GM12873 (cell line): Measurements from ENCODE around the gene FAM221B.

Source experiments
- TF ChIP-seq, protein P1 (sequence below): IDR thresholded peaks from 2 replicates; pipeline ENCODE4 v1.5.1; 2012; ENCODE audit warnings: low read depth, mild to moderate bottlenecking, moderate library complexity, low read length, control low read depth; ENCODE audit not compliant: insufficient read depth; ENCODE audit errors: missing control alignments

Gene FAM221B

DNA sequence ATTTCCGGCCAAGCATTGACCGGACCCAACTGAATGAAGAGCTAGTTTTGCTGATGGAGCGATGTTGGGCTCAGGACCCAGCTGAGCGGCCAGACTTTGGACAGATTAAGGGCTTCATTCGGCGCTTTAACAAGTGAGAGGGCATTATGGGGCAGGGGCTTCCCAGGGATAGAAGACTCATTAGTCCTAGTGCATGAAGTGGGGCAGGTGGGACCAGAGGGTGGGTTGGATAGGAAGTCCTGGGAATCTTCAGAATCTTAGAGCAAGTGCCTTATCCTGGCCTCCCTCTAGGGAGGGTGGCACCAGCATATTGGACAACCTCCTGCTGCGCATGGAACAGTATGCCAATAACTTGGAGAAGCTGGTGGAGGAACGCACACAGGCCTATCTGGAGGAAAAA is 22.4 kb downstream of the FAM221B start:
- TF ChIP-seq, protein P1, sequence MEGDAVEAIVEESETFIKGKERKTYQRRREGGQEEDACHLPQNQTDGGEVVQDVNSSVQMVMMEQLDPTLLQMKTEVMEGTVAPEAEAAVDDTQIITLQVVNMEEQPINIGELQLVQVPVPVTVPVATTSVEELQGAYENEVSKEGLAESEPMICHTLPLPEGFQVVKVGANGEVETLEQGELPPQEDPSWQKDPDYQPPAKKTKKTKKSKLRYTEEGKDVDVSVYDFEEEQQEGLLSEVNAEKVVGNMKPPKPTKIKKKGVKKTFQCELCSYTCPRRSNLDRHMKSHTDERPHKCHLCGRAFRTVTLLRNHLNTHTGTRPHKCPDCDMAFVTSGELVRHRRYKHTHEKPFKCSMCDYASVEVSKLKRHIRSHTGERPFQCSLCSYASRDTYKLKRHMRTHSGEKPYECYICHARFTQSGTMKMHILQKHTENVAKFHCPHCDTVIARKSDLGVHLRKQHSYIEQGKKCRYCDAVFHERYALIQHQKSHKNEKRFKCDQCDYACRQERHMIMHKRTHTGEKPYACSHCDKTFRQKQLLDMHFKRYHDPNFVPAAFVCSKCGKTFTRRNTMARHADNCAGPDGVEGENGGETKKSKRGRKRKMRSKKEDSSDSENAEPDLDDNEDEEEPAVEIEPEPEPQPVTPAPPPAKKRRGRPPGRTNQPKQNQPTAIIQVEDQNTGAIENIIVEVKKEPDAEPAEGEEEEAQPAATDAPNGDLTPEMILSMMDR, result no peak

DNA sequence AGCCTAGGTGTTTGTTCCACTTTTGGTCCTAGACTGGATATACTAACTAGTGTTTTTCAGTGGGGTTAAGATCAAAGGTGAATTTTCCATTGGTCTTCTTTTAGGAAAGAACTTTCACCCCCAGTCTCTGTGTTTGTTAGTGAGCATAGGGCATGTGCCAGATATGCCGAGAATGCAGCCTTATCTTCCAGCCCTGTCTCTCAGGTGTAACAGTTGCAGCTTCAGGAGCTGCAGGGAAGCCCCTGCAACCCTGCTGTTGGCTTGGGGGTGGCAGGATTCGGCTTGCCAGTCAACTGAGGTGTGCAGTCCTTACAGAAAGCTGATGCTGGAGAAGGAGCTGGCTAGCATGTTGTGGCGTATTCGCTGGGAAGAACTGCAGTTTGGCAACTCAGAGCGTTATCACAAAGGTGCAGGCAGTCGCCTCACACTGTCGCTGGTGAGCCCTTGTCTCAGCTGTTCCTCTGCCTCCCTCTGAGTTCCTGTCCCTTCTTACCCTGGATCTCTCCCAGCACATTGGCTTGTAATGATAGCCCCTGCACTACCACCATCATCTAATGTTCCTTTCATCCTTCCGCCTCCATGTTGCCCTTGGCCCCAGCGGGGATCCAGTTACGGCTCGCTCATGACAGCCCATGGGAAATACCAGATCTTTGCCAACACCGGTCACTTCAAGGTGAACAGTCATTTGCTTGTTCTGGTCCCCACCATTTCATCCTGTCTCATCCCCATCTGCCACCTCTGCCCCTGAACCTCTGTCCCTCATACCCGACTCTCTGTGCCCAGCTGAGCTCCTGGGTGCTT is 27.0 kb downstream of the FAM221B start:
- TF ChIP-seq, protein P1, result no peak

DNA sequence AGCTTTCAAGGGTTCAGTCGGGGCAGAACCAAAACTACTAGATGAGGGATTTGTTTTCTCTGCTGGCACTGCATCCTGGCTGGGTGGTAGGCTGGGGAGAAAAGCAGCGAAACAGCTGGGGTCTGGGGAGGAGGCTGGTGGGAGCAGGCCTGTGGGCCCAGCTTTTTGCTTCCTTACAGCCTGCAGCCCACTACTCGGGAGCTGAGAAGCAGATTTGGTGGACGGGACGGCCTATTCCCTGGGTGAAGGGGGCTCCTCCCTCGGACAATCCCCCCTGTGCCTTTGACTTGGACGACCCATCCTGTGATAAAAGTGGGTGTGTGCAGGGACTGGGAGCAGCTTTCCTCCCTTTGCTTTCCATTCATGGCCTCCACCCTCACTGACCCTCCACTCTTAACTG is 28.0 kb downstream of the FAM221B start:
- TF ChIP-seq, protein P1, result no peak

DNA sequence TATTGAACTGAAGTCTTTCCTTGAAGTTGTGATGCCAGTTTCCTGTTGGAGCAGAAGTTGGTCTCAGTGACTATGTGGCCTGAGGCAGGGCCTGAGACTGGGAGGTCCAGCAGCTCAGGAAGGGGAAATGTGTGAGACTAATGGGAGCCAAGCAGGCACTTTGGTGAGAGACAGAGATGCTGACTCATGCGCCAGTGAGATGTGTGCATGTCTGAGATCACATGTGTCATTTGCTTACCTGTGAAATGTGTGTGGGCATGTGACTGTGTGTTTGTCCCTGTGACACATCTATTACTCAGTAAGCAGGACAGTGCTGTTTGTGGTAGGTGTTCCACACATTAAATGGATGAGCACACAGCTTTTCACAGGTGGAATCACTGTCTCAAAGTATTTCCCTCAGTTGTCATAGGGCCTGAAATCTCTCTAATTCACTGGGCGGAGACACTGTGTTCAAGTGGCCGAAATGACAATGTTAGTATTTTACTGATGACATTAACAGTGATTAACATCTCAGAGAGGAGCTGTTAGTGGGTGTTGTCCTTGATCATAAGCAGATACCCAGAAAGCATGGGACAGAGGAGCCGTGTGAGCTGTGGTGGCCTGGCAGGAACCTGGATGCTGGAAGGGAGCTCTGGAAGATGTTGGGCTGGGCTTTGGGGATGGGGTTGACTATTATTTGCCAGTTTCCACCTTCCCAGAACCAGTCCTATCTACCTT is 29.7 kb downstream of the FAM221B start:
- TF ChIP-seq, protein P1, result no peak

DNA sequence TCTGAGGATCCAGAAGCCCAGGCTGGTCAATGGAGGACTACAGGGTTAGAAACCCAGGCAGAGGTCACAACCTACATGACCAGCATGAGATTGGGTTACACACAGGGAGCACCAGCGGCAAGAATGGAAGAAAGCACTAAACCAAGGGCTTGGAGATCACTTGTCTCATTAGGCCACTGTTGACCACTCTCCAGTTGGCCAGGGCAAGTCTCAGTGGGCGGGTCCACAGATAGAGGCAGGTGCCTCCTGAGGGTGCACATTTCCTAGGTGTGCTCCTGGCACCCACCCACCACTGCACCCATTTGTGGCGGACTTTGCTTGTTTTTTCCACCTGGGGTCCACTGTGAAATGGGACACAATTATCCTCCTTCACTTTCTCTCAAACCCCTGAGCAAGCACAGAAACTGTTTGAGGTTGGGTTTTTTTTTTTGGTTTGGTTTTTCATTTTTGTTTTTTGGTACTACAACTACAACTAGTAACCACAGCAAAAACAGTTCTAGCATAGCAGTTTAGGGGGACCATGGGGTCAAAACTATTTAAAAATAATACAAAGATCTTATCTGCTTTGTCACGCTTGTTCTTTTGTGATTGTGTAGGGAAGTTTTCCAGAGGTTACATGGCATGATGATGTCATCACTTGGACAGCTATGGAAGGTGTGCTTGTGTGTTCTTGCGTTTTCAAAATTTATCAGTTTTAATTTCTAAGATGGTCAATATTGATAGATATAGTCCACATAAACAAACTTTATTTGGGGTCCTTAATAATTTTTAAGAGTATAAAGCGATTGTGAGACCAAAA is 31.0 kb downstream of the FAM221B start:
- TF ChIP-seq, protein P1, result no peak

DNA sequence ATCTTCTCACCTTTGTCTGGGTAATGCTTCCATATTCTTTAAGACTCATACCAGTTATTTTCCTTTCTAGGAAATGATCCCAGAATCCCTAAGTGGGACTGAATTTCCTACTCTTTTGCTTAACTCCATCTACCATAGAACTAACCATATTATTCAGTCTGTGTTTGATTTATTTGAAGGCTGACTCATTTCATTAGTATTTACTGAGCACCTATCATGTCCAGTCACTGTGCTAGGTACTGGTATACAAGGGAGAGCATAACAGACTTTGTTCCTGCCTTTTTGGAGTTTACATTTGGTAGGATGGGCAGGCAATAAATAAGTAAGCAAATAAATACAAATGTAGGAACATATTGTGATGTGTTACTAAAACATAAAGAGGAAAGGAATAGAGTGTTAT is 32.8 kb downstream of the FAM221B start:
- TF ChIP-seq, protein P1, result no peak

DNA sequence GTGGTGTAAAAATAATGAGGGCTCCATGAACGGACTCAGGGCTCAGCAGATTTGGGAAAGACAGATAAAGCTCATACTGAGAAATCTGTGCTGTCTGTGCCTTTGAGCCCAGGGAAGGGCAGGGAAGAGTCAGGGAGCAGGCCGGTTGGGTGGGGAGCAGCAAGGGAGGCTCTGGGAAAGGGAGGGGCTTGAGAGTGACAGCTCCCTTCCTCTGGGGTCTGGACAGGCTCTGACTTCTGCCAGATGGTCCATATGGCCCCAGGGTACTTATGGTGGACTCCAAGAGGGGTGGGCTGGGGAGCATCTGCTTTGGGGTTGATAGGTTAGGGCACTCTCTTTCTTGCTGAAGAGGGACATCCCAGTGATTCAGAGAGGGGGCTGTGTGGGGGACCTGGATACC is 35.1 kb downstream of the FAM221B start:
- TF ChIP-seq, protein P1, result no peak
